Measurements from ENCODE around the gene IRX2.

Gene IRX2

DNA sequence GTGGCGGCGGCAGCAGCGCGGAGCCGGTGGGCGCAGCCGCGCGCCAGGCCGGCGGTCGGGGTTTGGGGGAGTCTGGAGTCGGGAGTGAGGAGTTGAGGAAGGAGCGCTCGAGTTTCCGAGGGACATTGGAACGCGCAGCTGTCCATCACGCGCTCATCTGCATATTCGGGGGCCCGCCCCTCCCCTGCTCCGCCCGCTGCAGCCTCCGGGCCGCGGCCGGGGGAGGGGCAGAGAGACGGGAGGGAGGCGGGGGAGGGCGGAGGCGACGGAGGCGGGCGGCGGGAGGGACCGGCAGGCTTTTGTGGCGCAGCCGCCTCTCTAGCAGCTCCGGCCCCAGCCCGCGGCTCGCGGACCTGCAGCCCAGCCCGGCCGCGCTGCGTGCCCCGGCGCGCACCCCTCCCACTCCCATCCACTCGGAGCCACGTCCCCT lies at the start of gene IRX2:
Gene IRX2 (minus strand): TSS at position 86 of the 430 bp plus-strand sequence. CDS start 264 bp downstream, outside the sequence.
- DNase-seq (ENCODE audit: low spot score), result no peak

DNA sequence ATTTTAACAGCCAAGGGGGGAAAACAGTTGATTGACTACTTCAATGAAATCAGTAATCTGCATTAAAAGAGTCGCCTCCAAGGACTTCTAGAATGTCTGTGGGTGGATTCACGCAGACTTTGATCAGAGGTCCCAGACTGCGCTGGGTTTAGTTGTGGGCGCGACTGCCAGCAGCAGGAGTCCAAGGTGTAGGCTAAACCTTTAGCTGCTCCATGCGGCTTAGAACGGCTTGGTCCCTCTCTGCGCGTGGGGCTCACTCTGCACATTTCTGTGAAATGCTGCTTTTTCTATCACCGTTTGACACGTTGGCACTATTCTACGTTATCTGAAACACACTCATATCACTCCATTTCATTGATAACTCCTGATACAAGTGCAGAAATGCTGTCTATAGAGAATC lies 48.6 kb upstream of the IRX2 start:
- no peak for DNase-seq (ENCODE audit: low spot score)

DNA sequence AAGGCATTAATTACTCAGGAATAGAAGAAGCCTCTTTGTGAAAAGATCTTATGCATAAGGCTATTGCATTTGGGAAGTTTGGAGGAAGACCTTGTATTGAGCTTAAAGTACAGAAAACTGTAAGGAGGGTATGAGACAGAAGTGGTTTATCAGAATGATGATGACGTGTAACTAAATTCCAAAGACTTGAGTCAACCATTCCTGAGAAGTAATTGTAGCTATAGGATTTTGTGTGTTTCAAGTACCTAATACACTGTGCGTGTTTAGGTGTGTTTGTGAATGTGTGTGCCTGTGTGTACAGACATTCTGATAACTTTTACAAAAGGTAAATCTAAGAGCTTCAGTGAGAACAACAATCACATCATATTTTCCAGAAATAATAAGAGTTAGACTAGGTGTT lies 46.5 kb upstream of the IRX2 start:
- DNase-seq (ENCODE audit: low spot score), result no peak

DNA sequence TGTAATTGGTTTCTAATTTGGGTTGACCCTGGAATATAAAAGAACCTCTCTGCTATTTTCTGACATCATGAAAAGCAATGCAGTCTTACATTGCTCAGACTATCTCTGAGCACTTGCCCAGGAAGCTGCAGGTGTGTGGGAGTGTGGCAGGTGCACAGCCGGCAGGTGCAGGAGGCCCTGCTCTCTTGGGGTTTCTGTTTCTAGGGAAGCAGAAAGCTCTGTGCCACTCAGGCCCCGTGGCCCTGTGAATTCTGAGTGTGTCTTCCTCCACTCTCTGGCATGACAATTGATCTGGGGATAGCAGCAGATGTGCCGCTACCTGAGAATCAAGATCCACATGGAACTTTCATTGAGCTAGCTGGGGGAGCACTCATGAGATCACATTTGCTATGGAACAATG lies 45.7 kb upstream of the IRX2 start:
- DNase-seq (ENCODE audit: low spot score), result no peak

DNA sequence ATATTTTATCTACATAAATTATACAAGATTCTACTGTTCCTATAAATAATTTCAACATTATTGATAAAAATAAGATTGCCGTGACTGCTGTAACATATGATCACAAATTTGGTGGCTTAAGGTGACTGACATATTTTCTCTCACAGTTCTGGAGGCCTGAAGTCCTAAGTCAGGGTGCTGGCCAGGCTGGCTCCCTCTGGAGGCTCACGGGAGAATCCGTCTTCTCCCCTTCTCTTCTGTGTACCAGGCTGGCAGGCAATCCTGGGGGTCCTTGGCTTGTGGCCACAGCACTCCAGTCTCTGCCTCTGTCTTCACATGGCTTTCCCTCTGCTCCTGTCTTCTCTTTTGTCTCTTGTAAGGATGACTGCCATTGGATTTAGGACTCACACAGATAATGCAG lies 31.7 kb upstream of the IRX2 start:
- DNase-seq (ENCODE audit: low spot score), result no peak

DNA sequence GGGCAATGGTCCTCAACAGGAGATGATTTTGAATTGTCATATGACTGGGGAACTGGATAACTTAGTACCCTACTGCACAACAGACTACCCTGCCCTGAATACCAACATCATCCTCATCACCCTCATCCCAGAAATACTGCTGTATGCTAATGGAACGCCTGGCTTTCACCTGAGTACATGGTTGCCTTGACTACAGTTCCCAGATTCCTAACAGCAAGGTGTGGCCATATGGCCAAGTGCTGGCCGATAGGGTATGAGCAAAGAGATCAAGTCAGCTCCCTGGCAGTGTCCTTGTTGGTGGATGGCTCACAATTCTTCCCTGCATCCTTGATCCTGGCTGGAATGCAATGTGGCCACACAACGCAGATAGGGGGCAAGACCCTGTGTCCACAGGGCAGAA lies 31.2 kb upstream of the IRX2 start:
- no peak for DNase-seq (ENCODE audit: low spot score)

DNA sequence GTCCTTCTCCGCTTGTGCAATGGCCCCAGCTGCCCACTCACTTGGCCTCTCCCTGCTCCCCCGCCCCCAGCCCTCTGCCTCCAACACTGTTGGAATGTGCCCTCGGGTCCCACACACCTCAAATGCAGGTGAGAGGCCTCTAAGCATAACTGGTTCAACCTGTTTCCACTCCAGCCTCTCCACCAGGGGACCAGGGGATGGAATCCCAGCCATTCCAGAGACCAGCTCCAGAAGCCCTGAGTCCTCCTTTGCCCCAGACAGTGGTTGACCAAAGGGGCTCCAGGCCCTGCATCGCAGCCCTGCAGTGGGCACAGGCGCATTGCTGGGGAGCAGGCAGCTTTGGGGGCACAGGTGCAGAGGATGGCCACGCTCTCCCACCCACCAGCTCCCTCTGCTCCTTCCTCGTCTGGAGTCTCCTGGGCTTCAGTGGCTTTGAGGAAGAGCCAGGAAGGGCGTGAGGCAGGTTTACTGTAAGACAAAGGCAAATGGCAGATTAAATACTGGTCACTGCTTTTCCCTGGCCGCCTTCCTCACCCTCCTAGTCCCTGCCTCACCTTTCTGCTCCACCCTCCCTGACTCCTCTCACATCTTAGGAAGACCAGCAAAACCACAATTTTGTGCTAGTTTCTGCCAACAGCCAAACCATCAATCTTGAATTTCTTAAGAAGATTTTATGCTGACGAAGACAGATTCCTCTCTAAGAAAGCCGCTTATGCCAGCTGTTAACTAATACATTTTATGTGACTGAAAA lies 29.1 kb upstream of the IRX2 start:
- DNase-seq (ENCODE audit: low spot score), result no peak

DNA sequence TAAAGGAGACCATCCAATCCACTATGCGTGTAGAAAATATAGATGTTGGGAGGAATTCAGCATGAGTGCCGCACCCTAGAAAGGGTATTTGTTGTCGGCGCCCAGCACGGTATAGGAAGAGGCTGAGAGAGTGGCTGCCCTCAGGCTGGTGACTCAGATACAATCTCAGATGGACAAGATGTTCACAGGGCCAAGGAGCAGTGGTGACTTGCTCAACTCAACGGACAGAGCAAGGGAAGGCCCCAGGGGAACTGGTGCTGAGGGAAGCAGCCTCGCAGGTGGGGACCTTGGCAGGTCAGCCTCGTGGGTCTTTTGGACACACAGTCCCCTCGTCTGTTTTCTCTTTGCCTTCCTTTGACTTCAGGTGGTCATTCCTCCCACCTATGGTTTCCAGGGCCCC lies 28.0 kb upstream of the IRX2 start:
- DNase-seq (ENCODE audit: low spot score), result no peak

DNA sequence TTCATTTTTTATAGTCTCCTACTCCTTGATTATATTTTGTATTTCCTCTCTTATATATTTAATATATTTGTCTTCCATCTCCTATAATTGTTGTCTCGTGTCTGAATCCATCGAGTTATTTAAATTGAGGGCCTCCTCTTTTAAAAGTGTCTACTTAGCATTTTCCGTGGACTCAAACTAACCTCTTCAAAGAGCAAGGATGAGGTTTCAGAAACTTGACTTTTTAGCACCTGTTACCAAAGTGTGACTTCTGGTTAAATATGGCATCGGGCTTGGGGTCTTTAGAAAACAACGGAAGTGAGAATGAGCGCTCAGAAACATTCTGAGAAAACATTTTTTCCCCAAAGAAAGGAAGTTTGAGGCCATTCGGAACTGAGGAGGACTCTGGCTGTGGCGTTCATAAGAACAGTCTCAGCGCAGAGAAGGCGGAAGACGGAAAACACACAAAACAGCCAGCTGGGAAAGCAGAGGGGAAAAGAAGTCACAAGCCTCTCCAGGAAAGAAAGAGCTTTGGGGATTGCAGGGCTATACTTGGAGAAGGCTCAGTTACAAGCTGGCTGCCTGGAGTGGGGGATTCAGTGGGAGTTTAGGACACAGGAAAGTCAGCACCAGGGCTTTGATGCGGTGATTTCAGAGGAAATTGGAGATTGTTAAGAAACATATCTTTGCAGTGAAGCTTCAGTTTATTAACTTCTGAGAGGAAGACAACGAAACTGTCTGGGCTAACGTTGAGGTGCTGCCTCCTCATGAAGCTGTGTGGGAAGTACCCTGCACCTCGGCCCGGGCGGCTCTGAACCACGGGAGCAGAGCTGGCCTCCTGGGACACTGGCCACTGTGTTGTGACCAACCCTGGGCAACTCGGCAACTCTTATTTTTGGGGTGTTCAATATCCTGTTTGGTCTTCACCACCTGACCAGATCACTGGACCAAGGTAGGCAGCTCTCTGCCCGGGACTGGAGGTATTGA lies 25.1 kb upstream of the IRX2 start:
- DNase-seq (ENCODE audit: low spot score), result no peak

DNA sequence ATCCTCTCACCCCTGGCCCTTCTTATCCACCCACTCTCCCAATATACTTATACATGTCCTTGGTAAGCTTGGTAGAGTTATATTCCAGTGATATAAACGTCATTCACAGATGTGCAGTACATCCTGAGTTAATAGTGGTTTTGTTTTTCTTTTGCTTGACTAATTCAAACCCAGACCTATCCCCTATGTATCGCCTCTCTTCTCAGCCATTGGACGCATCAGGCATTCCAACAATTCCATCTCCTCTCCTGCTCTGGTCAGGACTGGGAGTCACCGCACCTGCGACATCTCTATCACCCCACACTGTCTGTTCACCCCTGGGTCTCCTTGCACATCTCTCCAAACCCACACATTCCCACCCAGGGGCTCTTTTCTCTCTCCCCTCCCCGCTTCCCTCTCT lies 21.9 kb upstream of the IRX2 start:
- no peak for DNase-seq (ENCODE audit: low spot score)

DNA sequence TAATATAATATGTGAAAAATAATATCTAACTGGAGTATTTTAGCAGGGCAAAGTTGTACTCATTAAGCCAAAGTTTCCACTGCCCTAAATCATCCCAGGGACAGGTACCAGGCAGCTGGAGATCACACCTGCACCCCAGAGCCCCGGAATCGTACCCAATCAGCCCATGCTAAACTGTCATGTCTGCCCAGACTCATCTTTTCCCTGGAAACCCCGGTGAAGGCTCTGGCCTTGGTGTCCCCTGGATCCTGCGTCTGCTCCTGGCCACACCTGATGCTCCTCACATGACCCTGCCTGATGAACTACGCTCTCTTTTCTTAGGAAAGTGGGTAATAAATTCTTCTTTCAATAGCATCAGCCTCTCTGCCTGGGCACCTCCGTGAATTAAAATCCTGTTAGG lies 15.6 kb upstream of the IRX2 start:
- no peak for DNase-seq (ENCODE audit: low spot score)

DNA sequence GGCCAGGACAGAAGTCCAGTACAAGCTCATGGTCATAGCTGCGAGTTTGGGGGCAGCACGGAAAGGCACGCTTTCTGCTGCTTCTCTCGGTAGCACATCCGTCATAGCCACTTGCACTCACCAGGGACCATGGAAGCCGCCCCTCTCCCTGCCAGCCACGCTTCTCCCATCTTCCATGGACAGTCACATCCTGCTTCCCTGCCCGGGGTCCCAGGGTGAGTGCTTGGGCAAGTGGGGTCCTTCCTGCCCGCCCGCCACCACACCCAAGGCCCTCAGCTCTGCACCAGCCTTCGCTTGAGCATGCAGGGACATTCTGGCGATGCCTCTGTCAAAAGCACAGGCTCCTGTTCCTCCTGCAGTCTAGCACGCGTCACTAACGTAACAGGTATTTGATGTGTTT lies 13.1 kb upstream of the IRX2 start:
- no peak for DNase-seq (ENCODE audit: low spot score)

DNA sequence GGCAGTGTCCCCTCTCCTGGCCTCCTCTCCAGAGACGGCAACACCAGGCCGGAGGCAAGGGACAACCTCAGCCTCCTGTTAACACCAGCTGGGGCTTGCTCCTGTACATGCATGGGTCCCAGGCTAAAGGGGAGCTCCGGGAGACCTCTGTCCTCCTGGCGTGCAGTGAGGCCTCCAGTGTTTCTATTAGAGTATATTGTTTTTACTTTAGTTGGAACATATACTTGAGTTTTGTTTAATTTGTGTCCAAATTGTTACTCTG lies 12.0 kb upstream of the IRX2 start:
- DNase-seq (ENCODE audit: low spot score), result no peak

DNA sequence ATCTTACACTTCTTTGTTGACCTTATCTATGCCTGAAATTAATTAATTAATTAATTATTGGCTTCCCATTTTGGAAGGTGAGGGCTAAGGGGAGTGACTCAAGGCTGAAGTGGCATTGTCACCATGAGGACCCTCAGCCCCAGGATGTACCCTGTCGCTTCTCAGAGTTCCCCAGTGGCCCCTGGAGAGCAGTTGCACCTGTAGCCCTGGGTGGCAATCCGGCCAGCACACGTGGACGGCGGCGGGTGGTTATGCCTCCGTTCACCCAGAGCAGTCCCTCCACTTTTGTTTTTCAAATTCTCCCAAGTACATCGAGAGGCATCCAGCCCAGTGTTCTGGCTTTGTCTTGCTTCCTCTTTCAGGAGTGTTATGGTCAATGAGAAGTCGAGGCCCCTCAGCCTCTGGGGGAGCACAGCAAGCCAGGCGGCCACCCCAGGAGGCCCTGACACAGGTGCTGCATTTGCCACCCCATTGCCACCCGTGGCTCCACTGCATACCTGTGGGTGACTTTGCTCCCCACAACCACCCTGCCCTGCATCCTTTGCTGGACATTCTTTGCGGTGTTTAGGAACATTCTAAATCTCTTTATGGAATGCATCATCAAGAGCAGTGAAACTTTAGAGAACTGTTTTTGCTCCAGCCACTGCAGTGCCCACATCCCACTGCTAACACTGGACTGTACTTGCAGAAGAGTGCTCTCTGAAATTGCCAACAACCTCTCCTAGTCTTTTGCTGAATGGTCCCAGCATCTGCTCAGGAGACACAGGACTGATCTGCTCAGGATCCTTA lies 11.5 kb upstream of the IRX2 start:
- DNase-seq (ENCODE audit: low spot score), result no peak

DNA sequence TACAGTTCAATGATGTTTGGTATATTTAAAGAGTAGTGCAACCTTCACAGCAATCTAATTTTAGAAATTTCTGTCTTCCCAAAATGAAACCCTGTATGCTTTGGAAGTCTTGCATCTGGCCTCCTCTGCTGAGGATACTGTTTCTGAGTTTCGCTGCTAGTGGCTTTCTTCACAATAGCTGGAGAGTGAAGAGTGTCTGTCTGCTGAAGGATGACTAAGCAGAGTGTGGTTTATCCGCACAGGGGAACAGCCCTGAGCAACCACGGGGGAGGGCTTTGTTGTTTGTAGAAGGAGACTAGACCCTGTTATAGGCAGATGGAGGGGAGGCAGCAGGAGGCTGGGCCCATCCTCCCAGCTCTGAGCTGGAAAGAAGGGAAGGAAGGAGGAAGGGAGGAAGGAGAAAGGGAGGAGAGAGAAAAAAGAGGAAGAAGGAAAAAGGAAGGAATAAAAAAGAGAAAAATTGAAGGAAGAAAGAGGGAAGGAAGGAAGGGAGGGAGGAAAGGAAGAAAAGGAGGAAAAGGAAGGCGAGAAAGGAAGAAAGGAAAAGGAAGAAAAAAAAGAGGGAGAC lies 10.5 kb upstream of the IRX2 start:
- no peak for DNase-seq (ENCODE audit: low spot score)

DNA sequence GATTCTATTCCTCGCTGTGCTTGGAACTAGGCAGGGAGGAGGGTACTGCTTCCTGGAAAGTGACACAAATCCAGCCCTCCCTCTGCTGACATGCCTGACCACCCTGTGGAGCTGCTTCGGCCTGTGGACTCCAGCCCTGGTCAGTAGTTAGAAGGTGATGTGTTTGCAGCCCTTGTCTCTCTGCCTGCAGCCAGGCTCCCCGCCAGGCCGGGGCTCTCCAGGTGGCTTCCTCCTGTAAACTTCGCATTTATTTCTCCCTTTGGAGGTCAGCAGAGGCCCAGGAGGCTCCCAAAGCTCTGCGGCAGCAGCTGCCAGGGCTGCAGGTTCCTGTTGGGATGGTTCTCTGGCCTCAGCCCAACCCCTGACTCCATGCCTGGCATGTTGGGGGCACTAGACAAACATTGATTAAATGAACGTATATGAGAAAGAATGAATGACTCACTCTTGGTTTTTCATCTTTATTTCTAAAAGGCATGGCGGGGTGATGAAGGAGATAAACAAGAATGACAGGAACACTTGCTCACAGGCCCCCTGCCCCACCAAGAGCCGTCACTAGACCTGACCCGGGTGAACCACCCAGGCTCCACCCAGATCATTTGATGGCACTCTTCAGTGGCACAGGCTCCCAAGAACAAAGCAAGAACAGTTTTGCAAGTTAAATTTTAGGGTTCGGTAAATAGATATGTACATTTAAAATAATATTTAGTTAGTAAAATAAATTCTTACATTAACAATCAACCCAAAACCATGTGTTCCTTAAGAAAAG lies 8.4 kb upstream of the IRX2 start:
- no peak for DNase-seq (ENCODE audit: low spot score)

DNA sequence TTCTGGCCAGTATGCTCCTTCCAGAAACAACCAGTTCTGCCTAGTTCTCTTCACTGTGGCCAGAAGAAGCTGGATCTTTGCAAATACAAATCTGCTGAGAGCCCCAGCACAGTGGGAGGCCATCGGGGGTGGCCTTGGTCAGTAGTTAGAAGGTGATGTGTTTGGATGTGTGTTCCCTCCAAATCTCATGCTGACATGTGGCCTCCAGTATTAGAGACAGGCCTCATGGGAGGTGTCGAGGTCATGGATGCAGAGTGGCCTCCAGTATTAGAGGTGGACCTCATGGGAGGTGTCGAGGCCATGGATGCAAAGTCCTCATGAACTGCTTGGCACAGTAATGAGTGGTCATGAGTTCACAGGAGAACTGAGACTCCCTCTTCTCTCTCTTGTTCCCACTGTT lies 7.6 kb upstream of the IRX2 start:
- DNase-seq (ENCODE audit: low spot score), result no peak

DNA sequence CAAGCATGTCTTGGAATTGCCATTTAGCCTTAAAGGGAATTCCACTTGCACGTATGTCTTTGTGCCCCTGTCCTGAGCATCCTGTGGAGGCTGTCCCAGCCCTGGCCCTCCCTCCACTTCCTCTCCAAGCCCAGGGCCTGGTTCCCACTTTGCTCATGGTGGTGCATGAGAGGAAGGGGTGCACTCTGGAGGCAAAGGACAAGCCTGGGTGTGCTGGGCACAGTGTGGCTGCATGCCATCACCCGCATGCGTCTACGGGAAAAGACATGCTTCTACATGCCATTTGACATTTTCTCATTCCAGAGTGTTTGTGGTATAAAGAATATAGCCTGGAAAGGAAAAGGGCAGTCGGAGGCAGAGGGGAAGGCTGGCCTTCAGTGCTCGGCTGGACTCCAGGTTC lies 7.2 kb upstream of the IRX2 start:
- DNase-seq (ENCODE audit: low spot score), result no peak

DNA sequence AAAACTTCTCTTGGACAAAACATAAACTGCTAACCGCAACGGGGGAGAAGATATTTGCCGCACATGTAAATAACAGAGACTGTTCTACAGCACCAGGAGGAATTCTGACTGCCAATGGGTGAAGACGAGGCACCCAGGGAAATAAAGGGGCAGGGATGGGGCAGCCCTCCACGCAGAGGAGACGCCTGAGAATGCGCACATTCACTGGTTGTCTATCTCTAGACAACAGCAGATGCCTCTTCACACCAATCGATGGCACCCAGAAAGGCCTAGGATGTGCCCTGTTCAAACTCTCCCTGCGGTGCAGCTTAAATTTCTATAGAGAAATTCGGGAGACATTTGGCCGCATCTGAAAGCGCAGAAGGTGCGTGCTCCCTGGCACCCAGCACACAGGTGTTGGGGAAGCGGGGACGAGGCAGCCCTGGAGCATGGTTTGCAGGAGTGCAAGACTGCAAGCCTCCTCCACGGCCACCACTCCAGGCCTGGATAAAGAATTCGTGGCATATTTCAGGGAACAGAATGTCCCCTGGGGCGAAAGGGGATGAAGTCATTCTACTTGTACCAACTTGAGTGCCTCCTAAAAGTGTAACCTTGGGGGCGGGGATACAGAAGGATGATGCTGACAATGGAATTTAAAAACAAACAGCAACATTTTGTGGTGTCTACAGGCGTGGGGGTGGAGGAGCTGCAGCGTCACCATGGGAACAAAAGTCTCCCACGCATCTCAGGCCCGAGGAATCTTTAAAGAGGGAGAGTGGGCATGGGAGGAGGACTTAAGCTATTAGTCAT lies 6.3 kb upstream of the IRX2 start:
- DNase-seq (ENCODE audit: low spot score), result no peak

DNA sequence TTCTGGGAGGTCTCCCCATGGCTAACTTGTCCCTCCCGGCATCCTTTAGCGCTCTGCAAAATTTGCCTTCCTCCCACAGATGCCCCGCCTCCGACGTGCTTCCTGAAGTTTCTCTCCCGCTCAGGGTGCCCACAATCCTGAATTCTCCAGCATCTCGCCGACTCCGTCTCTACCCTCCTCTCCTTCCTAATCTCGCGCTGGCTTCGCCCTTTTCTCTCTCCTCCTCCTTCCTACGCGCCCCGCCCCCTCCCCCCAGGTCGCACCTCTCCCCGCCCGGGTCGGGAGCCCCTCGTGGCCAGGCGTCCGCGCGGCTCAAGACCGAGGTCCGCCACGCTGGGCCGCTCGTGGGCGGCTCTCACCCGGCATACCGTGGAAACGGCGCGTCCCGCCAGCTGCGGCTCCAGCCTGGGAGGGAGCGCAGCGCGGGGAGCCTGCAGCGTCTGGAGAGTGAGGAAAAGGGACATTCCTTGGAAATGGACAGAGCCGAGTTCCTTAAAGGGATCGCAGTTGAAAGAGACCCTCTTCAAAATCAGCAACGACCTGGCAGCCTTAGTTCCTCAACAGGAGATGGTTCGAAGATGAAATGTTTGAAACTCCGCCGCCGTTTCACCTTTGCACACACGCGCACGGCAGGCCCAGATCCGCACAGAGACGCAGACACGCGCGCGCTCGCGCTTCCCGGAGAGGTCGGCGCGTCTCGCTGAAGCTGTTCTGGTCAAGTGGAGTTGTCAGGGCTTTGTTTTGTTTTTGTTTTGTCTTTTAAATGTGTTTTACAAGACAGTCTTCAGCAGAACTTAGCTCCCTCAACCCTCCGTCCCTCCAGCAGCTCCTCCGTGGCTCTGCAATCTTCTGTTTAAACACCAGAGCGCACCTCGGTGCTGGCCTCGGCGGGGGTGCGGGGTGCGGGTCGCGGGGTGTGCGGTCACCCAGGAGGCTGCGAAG lies 5.0 kb upstream of the IRX2 start:
- no peak for DNase-seq (ENCODE audit: low spot score)

Measured in hematopoietic multipotent progenitor cell treated with erythropoietin and hydrocortisone succinate and interleukin-3 and kit ligand, for 15 days (in vitro differentiated cells).